Measurements from ENCODE around the gene USPL1.
A peak's percentile ranks its signal among the peaks of the same experiment; 100 is the strongest.

The USPL1 gene

DNA sequence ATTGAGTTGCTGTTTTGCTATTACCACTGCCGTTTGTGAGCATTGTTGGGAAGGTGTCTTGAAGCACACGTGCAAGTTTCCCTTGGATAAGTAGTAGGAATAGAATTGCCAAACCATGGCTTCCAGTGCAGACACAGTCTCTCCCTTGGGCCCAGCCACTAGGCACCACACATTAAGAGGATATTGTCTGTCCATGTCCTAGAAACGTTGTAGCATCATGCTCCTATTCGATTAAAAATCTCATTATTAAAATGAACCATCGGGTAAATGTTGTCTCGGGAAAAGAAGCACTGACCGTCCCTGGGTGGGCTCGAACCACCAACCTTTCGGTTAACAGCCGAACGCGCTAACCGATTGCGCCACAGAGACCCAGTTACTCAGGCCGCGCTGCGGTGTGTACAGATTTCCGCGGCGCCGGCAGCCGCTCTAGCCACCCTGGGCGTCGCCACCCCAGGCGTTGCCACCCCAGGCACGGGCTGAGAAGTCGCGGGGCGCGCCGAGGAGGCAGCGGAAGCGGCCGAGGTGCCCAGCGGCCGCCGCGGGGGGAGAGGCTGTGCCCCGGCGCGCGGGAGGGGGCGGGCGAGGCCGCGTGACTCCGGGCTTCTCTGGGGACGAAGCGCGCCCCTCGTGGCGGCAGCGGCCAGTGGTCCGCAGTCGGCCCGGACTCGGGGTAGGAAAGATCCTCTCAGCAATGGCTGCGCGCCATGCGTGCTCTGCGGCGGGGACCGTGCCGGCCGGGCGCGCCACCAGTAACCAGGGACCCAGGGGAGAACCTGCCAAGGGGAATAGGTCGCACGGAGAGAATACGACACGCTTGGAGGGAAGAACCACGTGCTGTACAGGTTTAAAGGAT is 56.2 kb downstream of the USPL1 start:
- TF ChIP-seq CTCF (IDR thresholded peaks at IDR 0.05; ENCODE audit: low read depth, low read length, missing control alignments), result peak; percentile 59
- DNase-seq (ENCODE audit: extremely low read depth, low read depth), result peak; percentile 55
- peak overlapping the region; percentile 39 for H3K4me3 ChIP-seq (replicated peaks; ENCODE audit: low read depth, low read length)

DNA sequence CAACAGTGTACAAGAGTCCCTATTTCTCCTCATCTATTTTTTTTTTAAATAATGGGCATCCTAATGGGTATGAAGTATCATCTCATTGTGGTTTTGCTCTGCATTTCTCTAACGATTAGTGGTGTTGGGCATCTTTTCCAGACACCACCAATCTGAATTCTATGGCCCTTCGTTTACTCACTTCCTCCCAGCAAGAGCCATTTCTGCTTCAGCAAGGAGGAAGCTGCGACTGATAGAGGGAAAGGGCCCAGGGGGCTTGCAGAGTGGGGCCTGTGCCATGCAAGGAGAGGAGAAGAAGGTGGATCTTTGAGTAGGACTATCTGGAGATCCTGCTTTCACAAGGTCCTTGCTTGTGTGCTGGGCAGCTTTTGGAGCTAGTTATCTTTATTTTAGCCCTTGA is 58.0 kb downstream of the USPL1 start:
- no peak overlapping the region for H3K4me3 ChIP-seq (replicated peaks; ENCODE audit: low read depth, low read length)
- DNase-seq (ENCODE audit: extremely low read depth, low read depth), result no peak
- TF ChIP-seq CTCF (IDR thresholded peaks at IDR 0.05; ENCODE audit: low read depth, low read length, missing control alignments), result no peak

- no peak overlapping the region for H3K4me3 ChIP-seq (replicated peaks; ENCODE audit: low read depth, low read length)
- peak; percentile 40 for TF ChIP-seq CTCF (IDR thresholded peaks at IDR 0.05; ENCODE audit: low read depth, low read length, missing control alignments)
- no peak for DNase-seq (ENCODE audit: extremely low read depth, low read depth)
Observed at GRCh38 chr13:30676672-30677071, 59.0 kb downstream of the USPL1 start.

- TF ChIP-seq CTCF (IDR thresholded peaks at IDR 0.05; ENCODE audit: low read depth, low read length, missing control alignments), result peak; percentile 59
- no peak for DNase-seq (ENCODE audit: extremely low read depth, low read depth)
- no peak overlapping the region for H3K4me3 ChIP-seq (replicated peaks; ENCODE audit: low read depth, low read length)
Observed at GRCh38 chr13:30679483-30680330, 62.0 kb downstream of the USPL1 start.

- no peak overlapping the region for H3K4me3 ChIP-seq (replicated peaks; ENCODE audit: low read depth, low read length)
- no peak for TF ChIP-seq CTCF (IDR thresholded peaks at IDR 0.05; ENCODE audit: low read depth, low read length, missing control alignments)
- DNase-seq (ENCODE audit: extremely low read depth, low read depth), result no peak
Observed at GRCh38 chr13:30681843-30682242, 64.1 kb downstream of the USPL1 start.

- TF ChIP-seq CTCF (IDR thresholded peaks at IDR 0.05; ENCODE audit: low read depth, low read length, missing control alignments), result no peak
- no peak overlapping the region for H3K4me3 ChIP-seq (replicated peaks; ENCODE audit: low read depth, low read length)
- no peak for DNase-seq (ENCODE audit: extremely low read depth, low read depth)
Observed at GRCh38 chr13:30685320-30685859, 67.7 kb downstream of the USPL1 start.

Measured in HFF-Myc (cell line).